Activated T-cell treated with anti-CD3 and anti-CD28 coated beads for 24 hours (primary cell): Measurements from ENCODE around the gene SCAF8.
"Not testable (repeated sequence)": the region's sequence is repeated elsewhere in the genome, so short reads cannot be mapped to it uniquely, and the experiment has no call there.

ENCODE experiments used
- DNase-seq: peaks from one replicate; pipeline ENCODE4 v3.0.0-alpha.2; 2020; ENCODE audit warnings: low read depth

The SCAF8 gene, protein sequence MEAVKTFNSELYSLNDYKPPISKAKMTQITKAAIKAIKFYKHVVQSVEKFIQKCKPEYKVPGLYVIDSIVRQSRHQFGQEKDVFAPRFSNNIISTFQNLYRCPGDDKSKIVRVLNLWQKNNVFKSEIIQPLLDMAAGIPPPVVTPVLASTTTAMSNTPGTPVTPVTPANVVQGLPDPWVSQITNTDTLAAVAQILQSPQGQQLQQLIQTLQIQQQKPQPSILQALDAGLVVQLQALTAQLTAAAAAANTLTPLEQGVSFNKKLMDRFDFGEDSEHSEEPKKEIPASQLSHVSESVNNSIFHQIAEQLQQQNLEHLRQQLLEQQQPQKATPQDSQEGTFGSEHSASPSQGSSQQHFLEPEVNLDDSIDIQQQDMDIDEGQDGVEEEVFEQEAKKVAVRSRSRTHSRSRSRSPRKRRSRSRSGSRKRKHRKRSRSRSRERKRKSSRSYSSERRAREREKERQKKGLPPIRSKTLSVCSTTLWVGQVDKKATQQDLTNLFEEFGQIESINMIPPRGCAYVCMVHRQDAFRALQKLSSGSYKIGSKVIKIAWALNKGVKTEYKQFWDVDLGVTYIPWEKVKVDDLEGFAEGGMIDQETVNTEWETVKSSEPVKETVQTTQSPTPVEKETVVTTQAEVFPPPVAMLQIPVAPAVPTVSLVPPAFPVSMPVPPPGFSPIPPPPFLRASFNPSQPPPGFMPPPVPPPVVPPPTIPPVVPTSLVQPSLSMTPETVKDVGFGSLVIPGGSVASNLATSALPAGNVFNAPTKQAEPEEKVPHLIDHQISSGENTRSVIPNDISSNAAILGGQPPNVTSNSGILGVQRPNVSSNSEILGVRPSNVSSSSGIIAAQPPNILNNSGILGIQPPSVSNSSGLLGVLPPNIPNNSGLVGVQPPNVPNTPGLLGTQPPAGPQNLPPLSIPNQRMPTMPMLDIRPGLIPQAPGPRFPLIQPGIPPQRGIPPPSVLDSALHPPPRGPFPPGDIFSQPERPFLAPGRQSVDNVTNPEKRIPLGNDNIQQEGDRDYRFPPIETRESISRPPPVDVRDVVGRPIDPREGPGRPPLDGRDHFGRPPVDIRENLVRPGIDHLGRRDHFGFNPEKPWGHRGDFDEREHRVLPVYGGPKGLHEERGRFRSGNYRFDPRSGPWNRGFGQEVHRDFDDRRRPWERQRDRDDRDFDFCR (N-terminal part only)

DNA sequence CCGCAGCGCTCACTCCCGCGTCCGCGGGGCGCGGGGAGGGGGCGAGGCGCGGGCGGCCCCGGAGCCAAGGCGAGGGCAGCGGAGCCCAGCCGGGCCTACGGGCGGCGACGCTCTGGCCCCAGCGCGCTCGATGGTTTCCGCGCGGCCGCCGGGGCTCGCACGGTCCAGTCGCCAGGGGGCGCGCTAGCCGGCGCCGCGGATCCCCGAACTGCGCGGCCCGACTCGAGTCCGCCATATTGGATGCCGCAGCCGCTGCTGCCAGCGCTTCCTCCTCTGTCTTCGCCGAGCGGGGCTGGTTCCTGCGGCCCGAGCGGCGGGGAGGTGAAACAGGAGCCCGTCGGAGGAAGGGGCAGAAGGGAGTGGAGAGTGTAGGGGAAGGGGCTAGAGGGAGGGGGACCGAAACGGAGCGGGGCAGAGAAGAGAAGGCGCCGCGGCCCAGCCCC is at the start of gene SCAF8:
Gene SCAF8, plus strand, starts transcription at position 234 of the 443 bp plus-strand sequence. CDS start 485 bp downstream, outside the sequence.
- DNase-seq = peak; percentile 80

DNA sequence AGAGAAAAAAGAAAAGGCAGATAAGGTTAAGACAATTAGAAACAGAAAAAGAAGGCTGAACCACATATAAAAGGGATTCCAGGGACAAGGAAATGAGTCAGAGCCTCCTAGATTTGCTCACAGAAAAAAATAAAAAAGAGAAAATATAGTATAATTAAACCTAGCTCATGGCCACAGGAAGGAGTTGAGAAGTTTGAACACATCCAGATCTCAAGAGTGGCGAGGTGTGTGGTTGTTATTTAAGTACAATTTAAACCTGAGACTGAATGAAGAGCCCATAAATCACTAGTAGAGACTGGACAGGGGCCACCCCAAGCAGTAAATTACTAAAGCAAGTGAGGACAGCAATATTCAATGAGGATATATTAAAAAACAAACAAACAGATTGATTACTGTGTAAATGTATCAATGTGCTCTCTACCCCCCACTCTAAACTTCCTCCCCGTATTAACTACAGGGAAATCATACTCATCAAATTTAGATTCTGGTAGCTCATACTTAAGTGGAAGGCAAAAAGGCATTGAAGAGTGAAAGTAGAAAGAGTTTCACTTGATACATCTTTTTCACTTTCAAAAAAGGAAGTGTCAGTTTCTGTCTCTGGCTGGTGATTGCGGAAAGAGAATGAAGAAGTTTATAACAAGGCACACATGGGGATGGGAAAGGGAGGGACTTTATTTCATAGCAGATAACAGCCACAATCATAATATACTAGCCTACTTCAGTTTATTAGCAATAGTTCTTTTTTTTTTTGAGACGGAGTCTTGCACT is 49.3 kb upstream of the SCAF8 start:
- no peak for DNase-seq

DNA sequence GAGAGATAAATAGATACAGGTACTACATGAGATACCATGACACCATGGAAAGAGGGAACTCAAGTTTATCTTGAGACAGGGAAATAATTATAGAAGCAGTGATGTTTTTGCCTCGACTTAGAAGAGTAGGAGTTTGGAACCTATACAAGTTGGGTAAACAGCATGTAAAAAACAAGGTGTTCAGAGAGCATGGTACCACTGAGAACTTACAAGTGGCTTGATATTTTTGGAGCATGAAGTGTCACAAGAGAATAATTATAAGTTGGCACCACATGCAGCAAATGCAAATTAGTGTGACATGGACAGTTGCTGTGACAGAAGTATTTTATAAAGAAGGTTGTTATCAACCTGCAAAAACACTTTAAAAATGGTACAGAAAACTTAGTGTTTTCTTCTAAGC is 47.1 kb upstream of the SCAF8 start:
- DNase-seq = no peak

DNA sequence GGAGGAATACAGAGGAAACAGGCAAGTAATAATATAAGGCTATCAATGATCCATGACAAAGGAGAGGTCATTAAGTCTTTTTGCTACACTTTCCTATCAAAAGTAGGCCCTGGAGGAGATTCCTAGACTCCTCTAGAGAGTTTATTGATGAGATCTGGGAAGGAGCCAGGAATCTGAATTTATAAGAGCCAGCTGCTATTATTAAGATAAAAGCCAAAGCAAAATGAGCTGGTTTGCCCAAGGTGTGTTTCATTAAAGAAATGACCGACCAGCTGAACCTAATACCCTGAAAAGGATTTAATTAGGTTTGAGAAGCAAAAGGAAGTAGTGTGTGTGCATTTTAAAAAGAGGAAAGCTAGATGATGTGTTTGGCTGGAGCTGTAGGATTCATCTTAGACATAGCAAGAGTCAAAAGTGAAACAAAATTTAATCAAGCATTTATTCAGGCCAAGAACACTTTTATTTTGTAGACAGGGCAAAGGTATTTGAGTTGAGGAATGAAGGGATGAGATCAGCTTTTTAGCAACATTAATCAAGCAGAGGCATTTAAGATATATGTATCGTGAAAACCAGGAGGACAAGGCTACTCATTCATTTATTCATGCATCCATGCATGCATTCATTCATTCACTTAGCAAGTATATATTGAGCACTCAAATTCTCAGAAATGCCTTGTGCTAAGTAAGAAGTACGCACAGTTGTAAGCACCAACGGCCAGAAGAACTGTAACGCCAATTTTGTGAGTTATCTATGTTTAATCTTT is 43.5 kb upstream of the SCAF8 start:
- no peak for DNase-seq

DNA sequence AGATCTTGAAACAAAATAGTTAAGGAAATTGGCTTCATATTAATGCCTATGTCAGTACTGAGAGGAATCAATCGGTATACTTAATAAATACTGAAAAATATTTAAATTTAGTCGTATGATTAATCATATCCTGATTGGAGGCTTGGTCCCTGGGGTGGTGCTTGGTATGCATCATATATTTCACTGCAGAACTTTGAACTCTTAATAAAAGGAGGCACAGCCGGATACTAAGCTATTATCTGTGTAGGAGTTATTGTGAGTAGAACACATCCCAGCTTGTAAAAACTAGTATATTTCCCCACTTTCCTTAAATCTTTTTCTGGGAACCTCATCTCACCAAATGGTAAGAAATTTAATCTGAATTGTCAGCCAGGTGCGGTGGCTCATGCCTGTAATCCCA is 42.4 kb upstream of the SCAF8 start:
- no peak for DNase-seq

DNA sequence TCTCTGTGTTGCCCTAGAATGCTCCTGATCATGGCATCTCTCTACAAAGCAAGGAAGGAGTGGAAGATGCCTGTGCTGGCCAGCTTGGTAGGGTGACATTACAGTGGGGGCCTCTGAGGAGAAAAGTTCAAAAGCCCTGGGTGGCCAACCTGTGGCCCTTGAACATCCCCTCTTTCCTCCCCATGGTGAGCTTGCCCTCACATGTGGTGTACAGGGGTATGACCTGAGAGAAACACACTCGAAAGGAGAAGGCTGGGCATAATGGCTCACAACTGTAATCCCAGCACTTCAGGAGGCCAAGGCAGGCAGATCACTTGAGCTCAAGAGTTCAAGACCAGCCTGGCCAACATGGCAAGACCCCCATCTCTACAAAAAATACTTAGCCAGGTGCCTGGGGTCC is 36.6 kb upstream of the SCAF8 start:
- DNase-seq = no peak

DNA sequence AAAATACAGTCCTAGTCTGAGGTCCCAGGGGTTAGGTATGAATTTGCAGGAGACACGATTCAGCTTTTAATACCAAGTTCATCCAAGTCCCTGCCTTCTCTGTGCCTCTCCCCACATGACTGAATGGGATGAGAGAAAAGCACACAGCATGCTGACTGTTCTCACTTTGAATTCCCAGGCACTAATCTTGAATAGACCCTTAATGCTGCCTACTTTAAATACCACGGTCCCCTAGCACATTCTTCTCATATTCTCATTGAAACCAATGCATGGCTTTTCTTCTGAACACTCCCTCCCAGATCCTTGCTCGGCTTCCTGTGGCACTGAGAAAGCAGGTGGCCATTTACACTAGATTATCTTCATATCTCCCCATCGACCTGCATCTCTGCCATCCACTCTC is 30.1 kb upstream of the SCAF8 start:
- DNase-seq = no peak

DNA sequence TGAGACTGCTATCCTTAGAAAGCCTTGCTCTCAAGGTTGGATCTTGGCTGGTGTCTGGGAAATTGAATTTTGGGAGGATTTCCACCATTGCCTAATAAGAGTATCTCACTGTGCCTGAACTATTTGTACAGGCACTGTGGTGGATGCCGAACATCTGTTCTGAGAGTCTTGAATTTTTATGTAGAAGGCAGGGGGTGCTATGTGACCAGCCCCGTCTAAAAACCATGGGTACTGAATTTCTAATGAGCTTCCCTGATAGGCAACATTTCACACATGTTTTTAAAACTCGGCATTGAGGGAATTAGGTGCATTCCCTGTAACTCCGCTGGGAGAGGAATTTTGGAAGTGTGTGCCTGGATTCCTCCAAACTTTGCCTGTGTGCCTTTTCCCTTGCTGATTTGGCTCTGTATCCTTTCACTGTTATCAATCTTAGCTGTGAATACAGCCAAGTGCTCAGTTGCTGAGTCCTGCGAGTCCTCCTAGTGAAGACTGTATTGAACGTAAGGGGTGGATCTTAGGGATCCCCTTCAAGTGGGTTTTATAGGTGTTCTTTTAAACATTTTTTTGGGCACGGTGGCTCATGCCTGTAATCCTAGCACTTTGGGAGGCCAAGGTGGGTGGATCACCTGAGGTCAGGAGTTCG is 27.6 kb upstream of the SCAF8 start:
- no peak for DNase-seq

DNA sequence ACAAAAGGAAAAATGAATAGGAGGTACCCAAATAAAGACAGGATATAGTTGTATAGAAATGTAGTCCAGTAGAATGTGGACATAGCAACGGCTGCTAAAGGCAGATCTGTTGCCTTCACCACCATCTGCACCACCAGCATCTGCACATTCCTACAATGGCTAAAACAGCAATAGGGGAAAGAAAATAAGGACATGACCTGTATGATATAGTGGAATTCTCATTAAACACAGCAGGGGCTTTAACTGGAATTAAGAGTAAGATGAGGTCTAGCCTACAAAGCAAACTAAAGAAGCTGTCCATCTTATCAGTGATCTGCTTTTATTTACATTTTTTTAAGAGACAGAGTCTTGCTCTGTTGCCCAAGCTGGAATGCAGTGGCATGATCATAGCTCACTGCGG is 26.8 kb upstream of the SCAF8 start:
- no peak for DNase-seq

DNA sequence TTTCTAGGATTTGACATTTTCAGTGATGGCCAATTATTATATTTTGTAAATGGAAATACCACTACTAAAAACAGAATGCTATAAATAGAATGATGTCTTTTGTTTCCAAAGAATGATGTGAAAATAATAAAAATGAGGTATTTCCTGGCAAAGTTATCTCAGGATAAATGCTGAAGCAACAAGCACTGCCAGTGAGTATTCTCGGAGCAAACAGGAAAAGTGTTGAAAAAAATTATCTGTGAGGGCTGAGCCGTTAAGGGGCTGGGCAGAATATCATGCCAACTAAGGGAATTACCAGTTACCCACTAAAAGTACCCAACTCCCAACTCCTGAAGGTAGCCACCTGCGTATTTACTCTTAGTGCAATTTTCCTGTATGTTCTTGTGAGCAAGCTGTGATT is 23.6 kb upstream of the SCAF8 start:
- DNase-seq = no peak

DNA sequence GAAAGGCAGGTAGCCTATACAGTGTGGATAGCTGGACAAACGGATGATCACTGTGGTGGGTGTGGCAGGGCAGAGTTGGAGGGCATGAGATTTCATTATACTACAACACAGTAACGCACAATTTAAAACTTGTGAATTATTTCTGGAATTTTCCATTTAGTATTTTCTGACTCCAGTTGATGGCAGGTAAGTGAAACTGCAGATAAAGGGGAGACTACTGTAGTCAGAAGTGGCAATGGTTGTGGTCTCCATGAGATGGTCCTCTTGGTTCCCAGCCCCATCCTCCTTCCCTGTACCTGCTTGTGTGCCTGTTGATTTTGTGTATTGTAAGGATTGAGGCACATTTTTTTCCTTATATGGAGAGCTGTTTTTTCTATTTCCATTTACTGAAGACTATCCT is 22.5 kb upstream of the SCAF8 start:
- no peak for DNase-seq

DNA sequence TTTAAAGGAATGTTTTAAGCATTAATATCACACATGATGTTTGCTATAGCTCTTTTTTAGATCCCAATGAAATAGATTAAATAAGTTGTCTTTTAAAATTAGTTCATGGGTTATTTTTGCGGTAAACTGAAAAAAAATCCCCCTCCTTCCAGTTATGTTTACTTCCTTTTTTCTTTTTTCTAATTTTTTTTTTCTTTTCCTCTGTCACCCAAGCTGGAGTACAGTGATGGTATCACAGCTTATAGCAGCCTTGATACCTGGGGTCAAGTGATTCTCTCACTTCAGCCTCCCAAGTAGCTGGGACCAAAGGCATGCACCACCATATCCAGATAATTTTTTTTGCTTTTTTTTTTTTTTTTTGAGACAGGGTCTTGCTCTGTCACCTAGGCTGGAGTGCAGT is 17.8 kb upstream of the SCAF8 start:
- no peak for DNase-seq

DNA sequence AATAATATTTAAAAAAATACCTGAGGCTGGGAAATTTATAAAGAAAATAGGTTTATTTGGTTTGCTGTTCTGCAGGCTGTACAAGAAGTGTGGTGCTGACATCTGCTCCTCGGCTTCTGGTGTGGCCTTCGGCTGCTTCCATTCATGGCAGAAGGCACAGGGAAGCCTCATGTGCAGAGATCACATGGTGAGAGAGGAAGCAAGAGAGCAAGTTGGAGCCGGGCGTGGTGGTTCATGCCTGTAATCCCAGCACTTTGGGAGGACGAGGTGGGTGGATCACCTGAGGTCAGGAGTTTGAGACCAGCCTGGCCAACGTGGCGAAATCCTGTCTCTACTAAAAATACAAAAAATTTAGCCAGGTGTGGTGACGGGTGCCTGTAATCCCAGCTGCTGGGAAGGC is 16.9 kb upstream of the SCAF8 start:
- DNase-seq = not testable (repeated sequence)

DNA sequence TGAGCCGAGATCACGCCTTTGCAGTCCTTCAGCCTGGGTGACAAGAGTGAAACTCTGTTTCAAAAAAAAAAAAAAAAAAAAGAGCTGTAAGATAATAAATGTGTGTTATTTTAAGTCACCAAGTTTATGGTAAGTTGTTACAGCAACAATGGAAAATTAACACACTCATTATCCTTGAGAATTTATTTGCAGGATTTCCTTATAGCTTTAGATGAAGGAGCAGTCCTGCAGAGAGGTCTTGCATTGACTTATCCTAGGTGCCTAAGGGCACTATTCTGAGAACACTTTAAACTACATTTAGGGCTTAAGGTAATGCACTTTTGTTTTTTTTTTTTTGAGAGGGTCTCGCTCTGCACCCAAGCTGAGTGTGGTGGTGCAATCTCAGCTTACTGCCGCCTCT is 13.8 kb upstream of the SCAF8 start:
- DNase-seq = no peak

DNA sequence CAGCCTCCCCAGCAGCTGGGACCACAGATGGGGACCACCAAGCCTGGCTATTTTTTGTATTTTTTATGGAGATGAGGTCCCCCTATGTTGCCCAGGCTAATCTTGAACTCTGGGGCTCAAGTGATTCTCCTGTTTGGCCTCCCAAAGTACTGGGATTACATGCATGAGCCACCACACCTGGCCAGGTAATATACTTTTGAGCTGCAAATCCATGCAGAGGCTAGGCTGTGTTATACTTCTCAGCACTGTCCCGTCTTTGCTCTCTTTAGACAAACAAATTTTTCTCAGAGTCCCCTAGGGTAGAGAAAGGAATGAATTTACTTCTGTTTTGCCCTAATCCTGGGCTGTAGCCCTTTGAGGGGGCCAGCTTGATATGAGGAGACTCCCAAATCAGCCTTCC is 13.4 kb upstream of the SCAF8 start:
- DNase-seq = no peak

DNA sequence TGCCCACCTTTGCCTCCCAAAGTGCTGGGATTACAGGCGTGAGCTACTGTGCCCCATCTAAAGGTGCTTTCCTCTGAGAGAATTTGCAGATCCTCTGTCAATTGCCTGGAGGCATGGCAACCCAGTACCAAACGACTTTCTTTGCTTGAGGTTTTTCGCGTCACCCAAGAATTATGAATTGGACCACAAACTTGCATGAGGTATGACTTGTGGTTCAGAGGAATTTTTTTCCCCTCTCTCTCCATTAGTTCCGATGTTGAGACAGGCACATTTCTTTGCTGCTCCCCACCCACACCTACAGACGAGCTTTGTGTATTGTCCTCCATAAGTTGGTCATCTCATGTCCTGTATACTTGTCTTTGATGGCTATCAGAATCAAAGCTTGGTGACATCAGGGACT is 11.8 kb upstream of the SCAF8 start:
- no peak for DNase-seq

DNA sequence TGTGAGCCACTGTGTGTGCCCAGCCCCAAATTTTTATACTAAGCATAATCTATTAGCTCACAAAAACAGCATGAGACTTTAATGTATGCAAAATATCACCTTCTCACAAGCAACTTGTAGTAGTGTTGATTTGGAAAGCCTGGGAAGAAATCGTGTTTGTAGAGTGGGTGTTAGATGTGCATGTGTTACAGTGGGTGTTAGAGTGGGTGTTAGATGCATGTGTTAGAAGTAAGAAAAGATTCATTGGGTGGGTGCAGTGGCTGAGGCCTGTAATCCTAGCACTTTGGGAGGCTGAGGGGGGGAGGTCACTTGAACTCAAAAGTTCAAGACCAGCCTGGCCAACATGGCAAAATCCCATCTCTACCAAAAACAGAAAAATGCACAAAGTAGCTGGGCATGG is 6.3 kb upstream of the SCAF8 start:
- DNase-seq = no peak

DNA sequence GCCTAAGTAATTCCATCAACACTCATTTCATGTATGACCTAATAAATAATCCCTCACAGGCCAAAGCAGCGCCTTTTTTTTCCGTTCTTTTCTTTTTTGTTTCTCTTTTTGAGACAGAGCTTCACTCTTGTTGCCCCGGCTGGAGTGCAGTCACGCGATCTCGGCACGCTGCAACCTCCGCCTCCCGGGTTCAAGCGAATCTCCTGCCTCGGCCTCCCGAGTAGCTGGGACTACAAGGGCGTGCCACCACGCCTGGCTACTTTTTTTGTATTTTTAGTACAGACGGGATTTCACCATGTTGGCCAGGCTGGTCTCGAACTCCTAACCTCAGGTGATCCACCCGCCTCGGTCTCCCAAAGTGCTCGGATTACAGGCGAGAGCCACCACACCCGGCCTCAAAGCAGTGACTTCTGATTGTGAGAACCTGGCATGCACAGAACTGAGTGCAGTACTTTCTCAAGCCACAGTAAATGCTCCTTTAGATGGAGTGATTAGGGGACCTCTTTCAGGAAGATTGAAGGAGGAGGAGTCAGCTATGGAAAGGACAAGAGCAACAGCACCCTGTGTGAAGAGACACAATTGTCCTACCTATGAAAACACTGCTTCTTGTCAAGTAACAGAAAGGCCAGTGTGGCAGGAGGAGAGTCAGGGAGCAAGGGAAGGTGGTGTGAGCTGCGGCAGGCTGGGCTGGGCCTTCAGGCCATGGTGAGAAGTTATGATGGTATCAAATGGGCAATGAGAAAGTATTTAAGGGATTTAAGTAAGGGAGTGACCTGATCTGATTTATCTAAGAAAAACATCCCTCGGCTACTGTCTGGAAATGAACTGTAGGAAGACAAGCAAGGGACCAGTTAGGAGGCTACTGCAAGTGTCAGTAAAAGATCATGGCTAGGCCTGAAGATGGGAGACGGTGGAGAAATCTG is 1.7 kb upstream of the SCAF8 start:
- no peak for DNase-seq

DNA sequence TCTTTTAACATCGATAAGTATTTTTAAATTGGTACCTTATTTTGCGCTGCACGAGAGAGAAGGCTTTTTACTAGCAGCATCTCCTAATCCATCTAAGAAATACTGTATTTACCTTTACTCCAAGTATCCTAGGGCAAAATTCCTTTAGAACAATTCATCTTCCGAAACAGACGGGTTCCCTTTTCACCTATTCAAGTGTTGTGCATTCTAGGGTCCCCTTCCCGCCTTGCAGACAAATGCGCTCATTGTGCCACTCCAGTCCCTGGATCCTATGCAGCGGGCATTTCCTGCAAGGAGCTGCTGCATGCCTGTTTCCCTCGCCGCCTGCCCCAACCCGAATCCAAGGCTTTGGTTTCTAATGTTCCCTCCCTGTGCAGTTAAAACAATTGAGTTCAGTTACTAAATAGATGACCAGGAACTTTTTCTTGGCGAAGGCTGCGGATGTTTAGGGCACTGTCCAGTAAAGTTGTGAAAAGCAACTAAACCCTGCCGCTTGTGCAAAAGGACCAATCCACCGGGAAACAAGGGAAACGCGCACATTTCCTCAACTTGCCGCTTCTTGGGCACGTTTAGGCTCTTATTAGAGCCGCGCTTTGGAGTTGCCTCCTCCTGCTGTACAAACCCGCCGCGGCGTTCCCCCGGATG is 556 bp upstream of the SCAF8 start:
- DNase-seq = no peak
